ENCODE results near the gene NDUFA8.
"Not testable (repeated sequence)": the region's sequence is repeated elsewhere in the genome, so short reads cannot be mapped to it uniquely, and the experiment has no call there.

NDUFA8 gene

GRCh38 chr9:122120316-122121071 lies 39.1 kb downstream of the NDUFA8 start:
- DNase-seq: no peak

- no peak for DNase-seq
These were observed 39.9 kb downstream of the NDUFA8 start for GRCh38 chr9:122119721-122120120.

- no peak for DNase-seq
These were observed 40.4 kb downstream of the NDUFA8 start for GRCh38 chr9:122119166-122119521.

GRCh38 chr9:122118343-122119165 lies 41.0 kb downstream of the NDUFA8 start:
- DNase-seq: no peak

- DNase-seq: not testable (repeated sequence)
These were observed 42.3 kb downstream of the NDUFA8 start for GRCh38 chr9:122117241-122117640.

- DNase-seq: no peak
These were observed 43.0 kb downstream of the NDUFA8 start for GRCh38 chr9:122116448-122117173.

- no peak for DNase-seq
These were observed 43.5 kb downstream of the NDUFA8 start for GRCh38 chr9:122116040-122116439.

- no peak for DNase-seq
These were observed 44.2 kb downstream of the NDUFA8 start for GRCh38 chr9:122115176-122116035.

GRCh38 chr9:122113574-122113973 lies 46.0 kb downstream of the NDUFA8 start:
- DNase-seq: no peak

GRCh38 chr9:122112238-122112637 lies 47.3 kb downstream of the NDUFA8 start:
- DNase-seq: no peak

GRCh38 chr9:122111413-122112085 lies 48.0 kb downstream of the NDUFA8 start:
- no peak for DNase-seq

GRCh38 chr9:122110100-122110833 lies 49.3 kb downstream of the NDUFA8 start:
- no peak for DNase-seq

- DNase-seq: no peak
These were observed 50.4 kb downstream of the NDUFA8 start for GRCh38 chr9:122109035-122109813.

GRCh38 chr9:122107291-122107805 lies 52.2 kb downstream of the NDUFA8 start:
- DNase-seq: no peak

GRCh38 chr9:122106576-122106975 lies 53.0 kb downstream of the NDUFA8 start:
- no peak for DNase-seq

GRCh38 chr9:122103985-122104384 lies 55.6 kb downstream of the NDUFA8 start:
- no peak for DNase-seq

GRCh38 chr9:122102156-122102555 lies 57.4 kb downstream of the NDUFA8 start:
- no peak for DNase-seq

GRCh38 chr9:122100756-122101155 lies 58.8 kb downstream of the NDUFA8 start:
- no peak for DNase-seq

GRCh38 chr9:122099271-122099869 lies 60.2 kb downstream of the NDUFA8 start:
- DNase-seq: no peak
